A549 (cell line): ENCODE results near the gene TRIP6. TPM values are rescaled to one million over a fixed set of nuclear protein-coding genes. Genes with fewer than 3 reads are reported as not detected.

ENCODE experiments used
- ATAC-seq, 2 experiments: fragments of 200-7000 bp in 1 of 2; fragments of >200 bp in 1 of 2; cut with Nextera tagmentation in 1 of 2; cut with Tn5 transposase in 1 of 2; 3 replicates each; pipeline versions ENCODE4 v1.8.0 to v1.9.1; 2018 to 2020; ENCODE audit warnings: mild to moderate bottlenecking in 1 of 2, moderate library complexity in 1 of 2
- CTCF ChIA-PET: fragments of 300-600 bp; sonication (Branson Sonifier 250); formaldehyde crosslinking; extraction: SDS; loops from one replicate; lab custom pipeline; 2021; ENCODE audit warnings: antibody characterized with exemption, inconsistent platforms; lab: Yijun Ruan, JAX
- POLR2A ChIA-PET: fragments of 350-600 bp; formaldehyde crosslinking; extraction: SDS; loops from one replicate; lab custom pipeline; 2021; ENCODE audit warnings: antibody characterized with exemption, inconsistent platforms; lab: Yijun Ruan, JAX
- DNase-seq, 2 experiments: peaks; one replicate each; pipeline versions ENCODE4 v3.0.0 to v3.0.0-alpha.2; 2011 to 2016; ENCODE audit warnings: low read depth in 1 of 2, low spot score in 1 of 2
- FAIRE-seq: peaks from 2 replicates; lab custom pipeline; 2011; peaks lifted over from hg19 to GRCh38; lab: Jason Lieb, UNC
- H3K27ac ChIP-seq, 2 experiments: fragments of >200 bp; sonication (Bioruptor Twin); formaldehyde crosslinking; 3 replicates each; pipeline ENCODE4 v1.5.1; 2016 to 2017
- H3K4me1 ChIP-seq: fragments of >200 bp; sonication (Bioruptor Twin); formaldehyde crosslinking; 3 replicates; pipeline ENCODE4 v1.6.1; 2016
- H3K4me2 ChIP-seq: fragments of >200 bp; sonication (Bioruptor Twin); formaldehyde crosslinking; 3 replicates; pipeline ENCODE4 v1.6.1; 2016
- H3K4me3 ChIP-seq: fragments of >200 bp; sonication (Bioruptor Twin); formaldehyde crosslinking; 3 replicates; pipeline ENCODE4 v1.5.1; 2016
- H3K9me3 ChIP-seq: fragments of >200 bp; sonication (Bioruptor Twin); formaldehyde crosslinking; 3 replicates; pipeline ENCODE4 v1.6.1; 2016
- CBX2 ChIP-seq: fragments of 200-600 bp; sonication (generic); IDR thresholded peaks from 2 replicates; pipeline ENCODE4 v1.6.1; 2016; ENCODE audit warnings: low read depth, mild to moderate bottlenecking, borderline replicate concordance
- CHD2 ChIP-seq: fragments of 150-350 bp; IDR thresholded peaks from 2 replicates; pipeline ENCODE4 v1.6.1; 2014; ENCODE audit warnings: low read length; ENCODE audit not compliant: partially characterized antibody
- EHMT2 ChIP-seq: fragments of 200-600 bp; sonication (generic); IDR thresholded peaks from 2 replicates; pipeline ENCODE4 v1.6.1; 2016; ENCODE audit warnings: antibody characterized with exemption, low read depth, mild to moderate bottlenecking, moderate library complexity
- ESRRA ChIP-seq: fragments of 150-350 bp; IDR thresholded peaks from 2 replicates; pipeline ENCODE4 v1.6.1; 2014; ENCODE audit warnings: mild to moderate bottlenecking, low read length, borderline replicate concordance
- FOSL2 ChIP-seq, 2 experiments: fragments of 450-650 bp in 1 of 2; fragments of >200 bp in 1 of 2; sonication (Bioruptor Twin) in 1 of 2; formaldehyde crosslinking; IDR thresholded peaks; 2 replicates each; pipeline versions ENCODE4 v1.5.0 to v1.6.1; 2016 to 2020; ENCODE audit warnings: mild to moderate bottlenecking in 1 of 2, moderate library complexity in 1 of 2
- HOXB5 ChIP-seq: fragments of 250-450 bp; sonication (Bioruptor Pico); IDR thresholded peaks from 2 replicates; pipeline ENCODE4 v1.5.0; 2020; ENCODE audit warnings: mild to moderate bottlenecking, moderate library complexity
- KDM1A ChIP-seq: fragments of 200-600 bp; sonication (generic); IDR thresholded peaks from 2 replicates; pipeline ENCODE4 v1.6.1; 2016; ENCODE audit warnings: low read depth, mild to moderate bottlenecking
- MAFK ChIP-seq: fragments of 450-650 bp; IDR thresholded peaks from 2 replicates; pipeline ENCODE4 v1.6.1; 2014; ENCODE audit not compliant: partially characterized antibody
- MAZ ChIP-seq: fragments of 150-350 bp; IDR thresholded peaks from 2 replicates; pipeline ENCODE4 v1.6.1; 2014; ENCODE audit warnings: antibody characterized with exemption, low read depth, low read length, borderline replicate concordance
- MYC ChIP-seq: IDR thresholded peaks from 2 replicates; pipeline ENCODE4 v1.6.1; 2012; ENCODE audit warnings: mild to moderate bottlenecking, inconsistent platforms, low read length, improper control_type of control experiment, borderline replicate concordance
- NR3C1 ChIP-seq: fragments of >200 bp; sonication (Bioruptor Twin); formaldehyde crosslinking; IDR thresholded peaks from 3 replicates; pipeline ENCODE4 v1.6.1; 2017
- POLR2A ChIP-seq: IDR thresholded peaks from 2 replicates; pipeline ENCODE4 v1.6.1; 2012; ENCODE audit warnings: mild to moderate bottlenecking, low read length
- RARB ChIP-seq: fragments of 250-450 bp; sonication (Bioruptor Pico); IDR thresholded peaks from 2 replicates; pipeline ENCODE4 v1.8.0; 2021; ENCODE audit warnings: mild to moderate bottlenecking, moderate library complexity
- RCOR1 ChIP-seq: fragments of 150-350 bp; IDR thresholded peaks from 2 replicates; pipeline ENCODE4 v1.6.1; 2014; ENCODE audit warnings: antibody characterized with exemption, low read length, low read depth
- RNF2 ChIP-seq: fragments of 200-600 bp; sonication (generic); IDR thresholded peaks from 2 replicates; pipeline ENCODE4 v1.6.1; 2016; ENCODE audit warnings: low read depth, mild to moderate bottlenecking, antibody characterized with exemption, moderate library complexity, borderline replicate concordance
- SMC3 ChIP-seq: fragments of >200 bp; sonication (Bioruptor Twin); formaldehyde crosslinking; IDR thresholded peaks from 3 replicates; pipeline ENCODE4 v1.6.1; 2018; ENCODE audit warnings: inconsistent platforms
- SREBF2 ChIP-seq: fragments of 450-650 bp; IDR thresholded peaks from 2 replicates; pipeline ENCODE4 v1.6.1; 2014; ENCODE audit warnings: mild to moderate bottlenecking, moderate library complexity
- TFCP2L1 ChIP-seq: fragments of 250-450 bp; sonication (Bioruptor Pico); IDR thresholded peaks from 2 replicates; pipeline ENCODE4 v1.5.0; 2021; ENCODE audit warnings: mild to moderate bottlenecking
- TP53 ChIP-seq: fragments of 250-450 bp; sonication (Bioruptor Pico); IDR thresholded peaks from 2 replicates; pipeline ENCODE4 v1.5.0; 2021; ENCODE audit warnings: mild to moderate bottlenecking, moderate library complexity
- ZFP36 ChIP-seq: fragments of 450-650 bp; IDR thresholded peaks from 2 replicates; pipeline ENCODE4 v1.6.1; 2014; ENCODE audit warnings: borderline replicate concordance; ENCODE audit not compliant: partially characterized antibody
- ZNF302 ChIP-seq: fragments of 250-450 bp; sonication (Bioruptor Pico); IDR thresholded peaks from 2 replicates; pipeline ENCODE4 v1.9.0; 2021; ENCODE audit warnings: inconsistent platforms, mild to moderate bottlenecking, moderate library complexity
- ZSCAN20 ChIP-seq: fragments of 250-450 bp; sonication (Bioruptor Pico); IDR thresholded peaks from 2 replicates; pipeline ENCODE4 v1.8.0; 2022; ENCODE audit warnings: mild to moderate bottlenecking, moderate library complexity
- WGBS: methylation state at CpG from one replicate; pipeline ENCODE4 v1.1.6; 2017; ENCODE audit errors: missing lambda C conversion rate; 5-methylcytosine and 5-hydroxymethylcytosine counted together
- polyA plus RNA-seq, 4 experiments: library from polyadenylated mRNA; depleted of rRNA in 3 of 4; stranded (reverse); fragments of >200 nt; fragmentation: RNase III in 1 of 4; extraction: RNeasy Plus Mini Kit Qiagen cat#74134 plus additional on column Dnase treatment in 1 of 4; gene quantifications; 2 replicates in 3 of 4; 3 replicates in 1 of 4; pipeline ENCODE4 v1.2.3, GENCODE V29; 2011 to 2017
- TF ChIP-seq, protein P1 (sequence below): fragments of 150-350 bp; IDR thresholded peaks from 2 replicates; pipeline ENCODE4 v1.6.1; 2014; ENCODE audit warnings: low read depth, mild to moderate bottlenecking, low read length
- TF ChIP-seq, protein P2 (sequence below): IDR thresholded peaks from 2 replicates; pipeline ENCODE4 v1.6.1; 2012
- TF ChIP-seq, protein P3 (sequence below): fragments of 250-450 bp; sonication (Bioruptor Pico); IDR thresholded peaks from 2 replicates; pipeline ENCODE4 v1.5.0; 2021; ENCODE audit warnings: mild to moderate bottlenecking, moderate library complexity, borderline replicate concordance
- TF ChIP-seq, protein P4 (sequence below): fragments of >200 bp; sonication (Bioruptor Twin); formaldehyde crosslinking; IDR thresholded peaks from 2 replicates; pipeline ENCODE4 v1.6.1; 2016
- TF ChIP-seq, protein P5 (sequence below): fragments of 450-650 bp; IDR thresholded peaks from 2 replicates; pipeline ENCODE4 v1.6.1; 2014; ENCODE audit warnings: antibody characterized with exemption

Gene TRIP6
- polyA plus RNA-seq, 2 of the 4 experiments (the other 2 are of a cell fraction), result 18.0 to 38.5 TPM

DNA sequence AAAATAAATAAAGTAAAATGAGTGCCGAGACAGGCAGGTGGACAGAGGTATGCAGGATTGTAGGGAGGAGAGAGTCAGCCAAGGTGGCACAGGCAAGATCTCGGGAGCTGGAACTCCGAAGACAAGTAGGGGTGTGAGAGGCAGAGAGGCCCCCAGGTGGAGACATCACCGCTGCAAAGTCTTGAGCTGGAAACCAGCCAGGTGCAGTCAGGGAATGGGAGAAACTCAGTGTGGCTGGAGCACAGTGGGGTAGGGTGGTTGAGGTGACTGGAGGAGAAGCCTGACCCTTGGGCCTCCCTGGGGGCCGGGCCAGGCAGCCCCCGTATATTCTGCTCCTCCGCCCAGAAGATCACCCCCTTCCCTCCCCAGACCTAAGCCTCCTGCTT lies 44.1 kb upstream of the TRIP6 start:
- Histone ChIP-seq H3K4me2 (no peak overlapping the region), H3K4me3 (no peak overlapping the region), H3K9me3 (no peaks in the 10 kb centered on the region), H3K4me1 (peaks cover 17% of the 10 kb centered on the region; the same call in 2 of the 3 replicates), H3K27ac (no peak overlapping the region)
- ATAC-seq (no peak), DNase-seq (no peak), FAIRE-seq (no peak)
- 87% methylated on average over 7 of the region's 7 CpGs for WGBS
- TF ChIP-seq, protein P1, sequence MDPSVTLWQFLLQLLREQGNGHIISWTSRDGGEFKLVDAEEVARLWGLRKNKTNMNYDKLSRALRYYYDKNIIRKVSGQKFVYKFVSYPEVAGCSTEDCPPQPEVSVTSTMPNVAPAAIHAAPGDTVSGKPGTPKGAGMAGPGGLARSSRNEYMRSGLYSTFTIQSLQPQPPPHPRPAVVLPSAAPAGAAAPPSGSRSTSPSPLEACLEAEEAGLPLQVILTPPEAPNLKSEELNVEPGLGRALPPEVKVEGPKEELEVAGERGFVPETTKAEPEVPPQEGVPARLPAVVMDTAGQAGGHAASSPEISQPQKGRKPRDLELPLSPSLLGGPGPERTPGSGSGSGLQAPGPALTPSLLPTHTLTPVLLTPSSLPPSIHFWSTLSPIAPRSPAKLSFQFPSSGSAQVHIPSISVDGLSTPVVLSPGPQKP, result no peak
- TF ChIP-seq HOXB5 (CRISPR knock-in tag) (no peak), ESRRA (no peak), TP53 (no peak), ZFP36 (no peak), FOSL2 (IDR thresholded peaks at IDR 0.05) (no peak), FOSL2 (CRISPR knock-in tag; IDR thresholded peaks at IDR 0.05) (no peak), RARB (CRISPR knock-in tag) (no peak), NR3C1 (no peak), MAZ (no peak), MAFK (no peak), ZSCAN20 (CRISPR knock-in tag) (no peak), KDM1A (no peak), POLR2A (no peak), RNF2 (no peak), CHD2 (no peak), SMC3 (no peak), SREBF2 (no peak), RCOR1 (no peak)
- TF ChIP-seq, protein P2, sequence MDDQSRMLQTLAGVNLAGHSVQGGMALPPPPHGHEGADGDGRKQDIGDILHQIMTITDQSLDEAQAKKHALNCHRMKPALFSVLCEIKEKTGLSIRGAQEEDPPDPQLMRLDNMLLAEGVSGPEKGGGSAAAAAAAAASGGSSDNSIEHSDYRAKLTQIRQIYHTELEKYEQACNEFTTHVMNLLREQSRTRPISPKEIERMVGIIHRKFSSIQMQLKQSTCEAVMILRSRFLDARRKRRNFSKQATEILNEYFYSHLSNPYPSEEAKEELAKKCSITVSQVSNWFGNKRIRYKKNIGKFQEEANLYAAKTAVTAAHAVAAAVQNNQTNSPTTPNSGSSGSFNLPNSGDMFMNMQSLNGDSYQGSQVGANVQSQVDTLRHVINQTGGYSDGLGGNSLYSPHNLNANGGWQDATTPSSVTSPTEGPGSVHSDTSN, result no peak
- TF ChIP-seq, protein P3, sequence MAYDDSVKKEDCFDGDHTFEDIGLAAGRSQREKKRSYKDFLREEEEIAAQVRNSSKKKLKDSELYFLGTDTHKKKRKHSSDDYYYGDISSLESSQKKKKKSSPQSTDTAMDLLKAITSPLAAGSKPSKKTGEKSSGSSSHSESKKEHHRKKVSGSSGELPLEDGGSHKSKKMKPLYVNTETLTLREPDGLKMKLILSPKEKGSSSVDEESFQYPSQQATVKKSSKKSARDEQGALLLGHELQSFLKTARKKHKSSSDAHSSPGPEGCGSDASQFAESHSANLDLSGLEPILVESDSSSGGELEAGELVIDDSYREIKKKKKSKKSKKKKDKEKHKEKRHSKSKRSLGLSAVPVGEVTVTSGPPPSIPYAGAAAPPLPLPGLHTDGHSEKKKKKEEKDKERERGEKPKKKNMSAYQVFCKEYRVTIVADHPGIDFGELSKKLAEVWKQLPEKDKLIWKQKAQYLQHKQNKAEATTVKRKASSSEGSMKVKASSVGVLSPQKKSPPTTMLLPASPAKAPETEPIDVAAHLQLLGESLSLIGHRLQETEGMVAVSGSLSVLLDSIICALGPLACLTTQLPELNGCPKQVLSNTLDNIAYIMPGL (CRISPR knock-in tag), result no peak
- POLR2A ChIA-PET, result no interaction called here
- CTCF ChIA-PET, result interaction anchor here (1.2 to 18.3 kb wide), 4 partner anchors 9 to 117 kb away, joined by 3 to 317 read pairs (median 8); partner anchors contain the start of genes POP7 and SLC12A9

DNA sequence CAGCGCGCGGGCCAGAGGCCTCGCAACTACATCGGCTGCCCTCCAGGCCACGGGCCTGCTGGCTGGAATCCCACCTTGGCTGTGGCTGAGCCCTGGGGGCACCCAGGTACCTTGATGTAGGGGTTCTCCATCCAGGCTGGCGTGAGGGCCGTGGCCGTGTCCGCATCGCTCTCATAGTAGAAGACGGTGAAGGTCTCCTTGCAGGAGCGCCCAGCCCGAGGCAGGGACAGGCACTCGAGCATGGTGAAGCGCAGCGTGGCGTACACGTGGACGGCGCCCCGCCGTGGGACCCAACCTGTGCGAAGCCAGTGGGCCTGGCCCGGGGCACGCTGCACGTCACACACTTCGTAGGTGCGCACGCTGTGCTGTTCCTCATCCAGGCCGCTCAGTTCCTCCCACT lies 43.7 kb upstream of the TRIP6 start:
- H3K27ac ChIP-seq, result no peak overlapping the region
- peaks cover 20% of the 10 kb centered on the region; the same call in 2 of the 3 replicates for H3K4me1 ChIP-seq
- FAIRE-seq, result no peak
- H3K4me2 ChIP-seq, result no peak overlapping the region
- POLR2A ChIA-PET, result no interaction called here
- no peak for DNase-seq
- CTCF ChIA-PET, result interaction anchor here (1.3 to 18.3 kb wide), 3 partner anchors 17 to 118 kb away, joined by 3 to 317 read pairs (median 11); partner anchors contain the start of genes POP7 and SLC12A9
- H3K9me3 ChIP-seq, result no peaks in the 10 kb centered on the region
- no peak for TF ChIP-seq EHMT2
- TF ChIP-seq MYC, result no peak
- TF ChIP-seq, protein P4, sequence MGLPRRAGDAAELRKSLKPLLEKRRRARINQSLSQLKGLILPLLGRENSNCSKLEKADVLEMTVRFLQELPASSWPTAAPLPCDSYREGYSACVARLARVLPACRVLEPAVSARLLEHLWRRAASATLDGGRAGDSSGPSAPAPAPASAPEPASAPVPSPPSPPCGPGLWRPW, result no peak
- TF ChIP-seq CBX2, result no peak
- TF ChIP-seq ZNF302 (CRISPR knock-in tag), result no peak
- TF ChIP-seq, protein P5, sequence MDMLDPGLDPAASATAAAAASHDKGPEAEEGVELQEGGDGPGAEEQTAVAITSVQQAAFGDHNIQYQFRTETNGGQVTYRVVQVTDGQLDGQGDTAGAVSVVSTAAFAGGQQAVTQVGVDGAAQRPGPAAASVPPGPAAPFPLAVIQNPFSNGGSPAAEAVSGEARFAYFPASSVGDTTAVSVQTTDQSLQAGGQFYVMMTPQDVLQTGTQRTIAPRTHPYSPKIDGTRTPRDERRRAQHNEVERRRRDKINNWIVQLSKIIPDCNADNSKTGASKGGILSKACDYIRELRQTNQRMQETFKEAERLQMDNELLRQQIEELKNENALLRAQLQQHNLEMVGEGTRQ, result no peak
- TF ChIP-seq TFCP2L1 (CRISPR knock-in tag), result no peak
- no peak for ATAC-seq
- WGBS, result 96% methylated on average over 22 of the region's 31 CpGs
- H3K4me3 ChIP-seq, result no peak overlapping the region
